ENCODE measurements around the gene NASP. TPM values are rescaled to one million over a fixed set of nuclear protein-coding genes. Genes with fewer than 3 reads are reported as not detected.

The NASP gene
- total RNA-seq, 1 experiment from 2014 or later, result 535 TPM

DNA sequence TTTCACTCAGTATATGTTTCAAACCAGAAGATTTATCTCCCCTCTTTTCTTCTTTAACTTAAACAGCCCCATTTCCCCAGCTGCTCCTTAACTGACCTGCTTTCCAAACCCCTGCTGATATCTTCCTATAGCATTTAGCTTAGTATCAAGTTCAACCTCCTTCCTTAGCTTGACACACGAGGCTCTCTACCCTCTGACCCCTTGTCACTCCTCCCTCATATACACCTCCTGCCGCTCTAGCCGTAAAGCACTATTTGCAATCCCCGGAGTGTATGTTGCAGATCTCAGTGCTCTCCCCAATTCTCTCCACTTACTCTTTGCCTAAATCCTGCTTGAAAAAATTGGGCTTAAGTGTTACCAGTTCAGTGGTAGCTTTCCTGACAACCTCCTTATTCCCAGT lies 47.0 kb upstream of the NASP start:
- Mint-ChIP-seq H3K9me3 (no peaks in the 10 kb centered on the region), H3K36me3 (no peaks in the 10 kb centered on the region), H3K4me3 (no peak overlapping the region), H3K27ac (no peak overlapping the region), H3K4me1 (peaks cover 16% of the 10 kb centered on the region), H3K27me3 (ENCODE audit: low read depth) (no peaks in the 10 kb centered on the region; the same call in 1 of the 2 replicates)
- CTCF ChIA-PET, result no interaction called here
- ATAC-seq (peak; percentile 71; the same call in 1 of the 2 replicates), DNase-seq (ENCODE audit: low spot score) (no peak)
- POLR2A ChIA-PET, result interaction anchor here (1.3 kb wide), 1 partner anchor 16 kb away, joined by 8 read pairs; the partner anchor contains the start of gene PRDX1
- TF ChIP-seq, protein P1, sequence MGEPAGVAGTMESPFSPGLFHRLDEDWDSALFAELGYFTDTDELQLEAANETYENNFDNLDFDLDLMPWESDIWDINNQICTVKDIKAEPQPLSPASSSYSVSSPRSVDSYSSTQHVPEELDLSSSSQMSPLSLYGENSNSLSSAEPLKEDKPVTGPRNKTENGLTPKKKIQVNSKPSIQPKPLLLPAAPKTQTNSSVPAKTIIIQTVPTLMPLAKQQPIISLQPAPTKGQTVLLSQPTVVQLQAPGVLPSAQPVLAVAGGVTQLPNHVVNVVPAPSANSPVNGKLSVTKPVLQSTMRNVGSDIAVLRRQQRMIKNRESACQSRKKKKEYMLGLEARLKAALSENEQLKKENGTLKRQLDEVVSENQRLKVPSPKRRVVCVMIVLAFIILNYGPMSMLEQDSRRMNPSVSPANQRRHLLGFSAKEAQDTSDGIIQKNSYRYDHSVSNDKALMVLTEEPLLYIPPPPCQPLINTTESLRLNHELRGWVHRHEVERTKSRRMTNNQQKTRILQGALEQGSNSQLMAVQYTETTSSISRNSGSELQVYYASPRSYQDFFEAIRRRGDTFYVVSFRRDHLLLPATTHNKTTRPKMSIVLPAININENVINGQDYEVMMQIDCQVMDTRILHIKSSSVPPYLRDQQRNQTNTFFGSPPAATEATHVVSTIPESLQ (CRISPR knock-in tag; IDR thresholded peaks at IDR 0.05), result no peak
- TF ChIP-seq, protein P2, sequence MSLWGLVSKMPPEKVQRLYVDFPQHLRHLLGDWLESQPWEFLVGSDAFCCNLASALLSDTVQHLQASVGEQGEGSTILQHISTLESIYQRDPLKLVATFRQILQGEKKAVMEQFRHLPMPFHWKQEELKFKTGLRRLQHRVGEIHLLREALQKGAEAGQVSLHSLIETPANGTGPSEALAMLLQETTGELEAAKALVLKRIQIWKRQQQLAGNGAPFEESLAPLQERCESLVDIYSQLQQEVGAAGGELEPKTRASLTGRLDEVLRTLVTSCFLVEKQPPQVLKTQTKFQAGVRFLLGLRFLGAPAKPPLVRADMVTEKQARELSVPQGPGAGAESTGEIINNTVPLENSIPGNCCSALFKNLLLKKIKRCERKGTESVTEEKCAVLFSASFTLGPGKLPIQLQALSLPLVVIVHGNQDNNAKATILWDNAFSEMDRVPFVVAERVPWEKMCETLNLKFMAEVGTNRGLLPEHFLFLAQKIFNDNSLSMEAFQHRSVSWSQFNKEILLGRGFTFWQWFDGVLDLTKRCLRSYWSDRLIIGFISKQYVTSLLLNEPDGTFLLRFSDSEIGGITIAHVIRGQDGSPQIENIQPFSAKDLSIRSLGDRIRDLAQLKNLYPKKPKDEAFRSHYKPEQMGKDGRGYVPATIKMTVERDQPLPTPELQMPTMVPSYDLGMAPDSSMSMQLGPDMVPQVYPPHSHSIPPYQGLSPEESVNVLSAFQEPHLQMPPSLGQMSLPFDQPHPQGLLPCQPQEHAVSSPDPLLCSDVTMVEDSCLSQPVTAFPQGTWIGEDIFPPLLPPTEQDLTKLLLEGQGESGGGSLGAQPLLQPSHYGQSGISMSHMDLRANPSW (CRISPR knock-in tag; conservative IDR thresholded peaks at IDR 0.05; ENCODE audit: low read depth), result no peak

DNA sequence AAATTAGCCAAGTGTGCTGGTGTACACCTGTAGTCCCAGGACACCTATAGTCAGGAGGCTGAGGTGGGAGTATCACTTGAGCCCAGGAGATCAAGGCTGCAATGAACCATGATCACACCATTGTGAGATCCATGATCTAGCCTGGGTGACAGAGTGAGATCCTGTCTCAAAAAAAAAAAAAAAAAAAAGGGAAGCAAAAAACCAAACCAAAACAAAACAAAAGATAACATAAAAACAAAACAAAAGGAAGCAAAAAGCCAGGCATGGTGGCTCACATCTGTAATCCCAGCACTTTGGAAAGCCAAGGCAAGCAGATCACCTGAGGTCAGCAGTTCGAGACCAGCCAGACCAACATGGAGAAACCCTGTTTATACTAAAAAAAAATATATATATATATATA lies 42.6 kb upstream of the NASP start:
- ATAC-seq (no peak), DNase-seq (ENCODE audit: low spot score) (no peak)
- TF ChIP-seq ZNF671 (CRISPR knock-in tag; IDR thresholded peaks at IDR 0.05), result no peak
- TF ChIP-seq ESRRA (CRISPR knock-in tag; IDR thresholded peaks at IDR 0.05; ENCODE audit: borderline replicate concordance), result no peak
- TF ChIP-seq GRHL2 (CRISPR knock-in tag; IDR thresholded peaks at IDR 0.05; ENCODE audit: insufficient replicate concordance, severe bottlenecking), result no peak
- H3K27ac Mint-ChIP-seq, result no peak overlapping the region
- ChIA-PET POLR2A (interaction anchor here (0.6 to 1.1 kb wide), 4 partner anchors 9 to 413 kb away, joined by 3 to 4 read pairs (median 3); partner anchors contain the start of genes AKR1A1 and PRDX1), CTCF (interaction anchor here (0.6 kb wide), 1 partner anchor 225 kb away, joined by 4 read pairs; no protein-coding TSS in a partner anchor)
- H3K4me1 Mint-ChIP-seq, result peaks cover 25% of the 10 kb centered on the region
- H3K36me3 Mint-ChIP-seq, result no peaks in the 10 kb centered on the region
- no peaks in the 10 kb centered on the region for H3K9me3 Mint-ChIP-seq
- no peak overlapping the region for H3K4me3 Mint-ChIP-seq
- H3K27me3 Mint-ChIP-seq (ENCODE audit: low read depth), result no peaks in the 10 kb centered on the region

DNA sequence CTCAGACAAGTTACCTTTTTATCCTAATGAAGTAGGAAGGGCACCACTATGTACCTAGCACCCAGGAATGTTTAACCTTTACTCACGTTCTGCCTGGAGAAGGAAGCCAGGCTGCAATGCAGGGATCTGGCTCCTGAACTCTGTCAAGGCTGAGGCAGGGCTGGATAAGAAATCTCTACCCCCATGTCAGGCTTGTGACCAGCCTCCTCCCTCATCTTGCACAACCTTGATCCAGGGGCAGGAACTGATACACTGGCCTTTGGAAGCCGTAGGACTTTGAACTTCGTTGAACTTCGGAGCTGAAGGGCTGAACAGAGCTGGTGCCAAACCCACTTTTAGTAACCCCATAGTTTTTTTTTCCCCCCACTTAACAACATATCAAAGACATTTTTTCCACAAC lies 41.2 kb upstream of the NASP start:
- DNase-seq (ENCODE audit: low spot score), result no peak
- Mint-ChIP-seq H3K36me3 (no peaks in the 10 kb centered on the region), H3K27me3 (ENCODE audit: low read depth) (no peaks in the 10 kb centered on the region), H3K27ac (no peak overlapping the region), H3K4me1 (peaks cover 11% of the 10 kb centered on the region), H3K4me3 (no peak overlapping the region), H3K9me3 (no peaks in the 10 kb centered on the region)
- CTCF ChIA-PET, result interaction anchor here (0.7 kb wide), 1 partner anchor 85 kb away, joined by 4 read pairs; no protein-coding TSS in a partner anchor
- ATAC-seq, result no peak
- POLR2A ChIA-PET, result interaction anchor here (1.1 kb wide), 1 partner anchor 21 kb away, joined by 3 read pairs; the partner anchor contains the start of gene PRDX1
- TF ChIP-seq ZNF219 (CRISPR knock-in tag; IDR thresholded peaks at IDR 0.05; ENCODE audit: borderline replicate concordance) (no peak), EMX1 (CRISPR knock-in tag; IDR thresholded peaks at IDR 0.05) (no peak), GABPB1 (CRISPR knock-in tag; IDR thresholded peaks at IDR 0.05) (no peak), MYBL2 (CRISPR knock-in tag; IDR thresholded peaks at IDR 0.05) (no peak), RORB (CRISPR knock-in tag; IDR thresholded peaks at IDR 0.05) (no peak), ZNF263 (CRISPR knock-in tag; IDR thresholded peaks at IDR 0.05; ENCODE audit: low read depth) (no peak), PRRX2 (CRISPR knock-in tag; IDR thresholded peaks at IDR 0.05) (no peak), ZNF423 (CRISPR knock-in tag; IDR thresholded peaks at IDR 0.05) (no peak), ZNF232 (CRISPR knock-in tag; IDR thresholded peaks at IDR 0.05) (no peak), IRF2 (CRISPR knock-in tag; IDR thresholded peaks at IDR 0.05; ENCODE audit: borderline replicate concordance, low read depth) (no peak), NFE2L1 (CRISPR knock-in tag; IDR thresholded peaks at IDR 0.05) (no peak), ELF4 (CRISPR knock-in tag; IDR thresholded peaks at IDR 0.05; ENCODE audit: low read depth) (no peak)
- TF ChIP-seq, protein P1 (CRISPR knock-in tag; IDR thresholded peaks at IDR 0.05), result no peak
- TF ChIP-seq, protein P3, sequence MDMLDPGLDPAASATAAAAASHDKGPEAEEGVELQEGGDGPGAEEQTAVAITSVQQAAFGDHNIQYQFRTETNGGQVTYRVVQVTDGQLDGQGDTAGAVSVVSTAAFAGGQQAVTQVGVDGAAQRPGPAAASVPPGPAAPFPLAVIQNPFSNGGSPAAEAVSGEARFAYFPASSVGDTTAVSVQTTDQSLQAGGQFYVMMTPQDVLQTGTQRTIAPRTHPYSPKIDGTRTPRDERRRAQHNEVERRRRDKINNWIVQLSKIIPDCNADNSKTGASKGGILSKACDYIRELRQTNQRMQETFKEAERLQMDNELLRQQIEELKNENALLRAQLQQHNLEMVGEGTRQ (CRISPR knock-in tag; IDR thresholded peaks at IDR 0.05), result no peak
- TF ChIP-seq, protein P4, sequence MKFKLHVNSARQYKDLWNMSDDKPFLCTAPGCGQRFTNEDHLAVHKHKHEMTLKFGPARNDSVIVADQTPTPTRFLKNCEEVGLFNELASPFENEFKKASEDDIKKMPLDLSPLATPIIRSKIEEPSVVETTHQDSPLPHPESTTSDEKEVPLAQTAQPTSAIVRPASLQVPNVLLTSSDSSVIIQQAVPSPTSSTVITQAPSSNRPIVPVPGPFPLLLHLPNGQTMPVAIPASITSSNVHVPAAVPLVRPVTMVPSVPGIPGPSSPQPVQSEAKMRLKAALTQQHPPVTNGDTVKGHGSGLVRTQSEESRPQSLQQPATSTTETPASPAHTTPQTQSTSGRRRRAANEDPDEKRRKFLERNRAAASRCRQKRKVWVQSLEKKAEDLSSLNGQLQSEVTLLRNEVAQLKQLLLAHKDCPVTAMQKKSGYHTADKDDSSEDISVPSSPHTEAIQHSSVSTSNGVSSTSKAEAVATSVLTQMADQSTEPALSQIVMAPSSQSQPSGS (CRISPR knock-in tag; IDR thresholded peaks at IDR 0.05; ENCODE audit: borderline replicate concordance, low read depth), result no peak
- TF ChIP-seq, protein P5, sequence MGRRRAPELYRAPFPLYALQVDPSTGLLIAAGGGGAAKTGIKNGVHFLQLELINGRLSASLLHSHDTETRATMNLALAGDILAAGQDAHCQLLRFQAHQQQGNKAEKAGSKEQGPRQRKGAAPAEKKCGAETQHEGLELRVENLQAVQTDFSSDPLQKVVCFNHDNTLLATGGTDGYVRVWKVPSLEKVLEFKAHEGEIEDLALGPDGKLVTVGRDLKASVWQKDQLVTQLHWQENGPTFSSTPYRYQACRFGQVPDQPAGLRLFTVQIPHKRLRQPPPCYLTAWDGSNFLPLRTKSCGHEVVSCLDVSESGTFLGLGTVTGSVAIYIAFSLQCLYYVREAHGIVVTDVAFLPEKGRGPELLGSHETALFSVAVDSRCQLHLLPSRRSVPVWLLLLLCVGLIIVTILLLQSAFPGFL (CRISPR knock-in tag; IDR thresholded peaks at IDR 0.05; ENCODE audit: borderline replicate concordance), result no peak
- TF ChIP-seq, protein P6, sequence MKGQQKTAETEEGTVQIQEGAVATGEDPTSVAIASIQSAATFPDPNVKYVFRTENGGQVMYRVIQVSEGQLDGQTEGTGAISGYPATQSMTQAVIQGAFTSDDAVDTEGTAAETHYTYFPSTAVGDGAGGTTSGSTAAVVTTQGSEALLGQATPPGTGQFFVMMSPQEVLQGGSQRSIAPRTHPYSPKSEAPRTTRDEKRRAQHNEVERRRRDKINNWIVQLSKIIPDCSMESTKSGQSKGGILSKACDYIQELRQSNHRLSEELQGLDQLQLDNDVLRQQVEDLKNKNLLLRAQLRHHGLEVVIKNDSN (CRISPR knock-in tag; IDR thresholded peaks at IDR 0.05), result no peak

All from WTC11 (cell line).